GM03348 (cell line): ENCODE measurements around the gene IQSEC3.
A peak's percentile ranks its signal among the peaks of the same experiment; 100 is the strongest.
"Not testable (repeated sequence)": the region's sequence is repeated elsewhere in the genome, so short reads cannot be mapped to it uniquely, and the experiment has no call there.

Source experiments
- DNase-seq: peaks from one replicate; pipeline ENCODE4 v3.0.0; 2012; ENCODE audit warnings: low spot score

IQSEC3 gene

GRCh38 chr12:214003-214741, 147.6 kb downstream of the IQSEC3 start, which contains the start of gene SLC6A12:
SLC6A12 (minus strand) TSS chr12:214157; CDS start chr12:209986, 4,171 bp downstream.
- no peak for DNase-seq

GRCh38 chr12:215116-215515, 148.5 kb downstream of the IQSEC3 start:
- no peak for DNase-seq

GRCh38 chr12:217029-217428, 150.5 kb downstream of the IQSEC3 start:
- not testable (repeated sequence) for DNase-seq

GRCh38 chr12:218221-218620, 151.7 kb downstream of the IQSEC3 start:
- DNase-seq, result no peak

GRCh38 chr12:218728-219590, 152.4 kb downstream of the IQSEC3 start:
- DNase-seq, result no peak

- peak; percentile 62 for DNase-seq
These were observed 153.4 kb downstream of the IQSEC3 start for GRCh38 chr12:219891-220352.

- DNase-seq, result no peak
These were observed 153.9 kb downstream of the IQSEC3 start for GRCh38 chr12:220491-220890.

GRCh38 chr12:220946-221550, 154.5 kb downstream of the IQSEC3 start:
- DNase-seq, result no peak

GRCh38 chr12:221736-222135, 155.2 kb downstream of the IQSEC3 start:
- DNase-seq, result no peak

- no peak for DNase-seq
These were observed 157.3 kb downstream of the IQSEC3 start for GRCh38 chr12:223841-224240.

- no peak for DNase-seq
These were observed 157.8 kb downstream of the IQSEC3 start for GRCh38 chr12:224330-224729.

- no peak for DNase-seq
These were observed 158.4 kb downstream of the IQSEC3 start for GRCh38 chr12:225012-225411.

- DNase-seq, result no peak
These were observed 159.8 kb downstream of the IQSEC3 start for GRCh38 chr12:226401-226800.

GRCh38 chr12:227286-227915, 160.8 kb downstream of the IQSEC3 start:
- no peak for DNase-seq
